Measurements from ENCODE around the gene FBN3. TPM values are rescaled to one million over a fixed set of nuclear protein-coding genes. Genes with fewer than 3 reads are reported as not detected.
"Not testable (repeated sequence)": the region's sequence is repeated elsewhere in the genome, so short reads cannot be mapped to it uniquely, and the experiment has no call there.

FBN3 gene
- total RNA-seq, 1 donor from 2014 or later, result 0.04 TPM

GRCh38 chr19:8107301-8107903, 42.0 kb downstream of the FBN3 start:
- Histone ChIP-seq H3K36me3 (ENCODE audit: control insufficient read depth, insufficient read depth, low read length) (no peaks in the 10 kb centered on the region), H3K4me3 (ENCODE audit: low read depth, low read length) (no peak overlapping the region), H3K27me3 (ENCODE audit: control insufficient read depth, insufficient read depth, low read length) (no peaks in the 10 kb centered on the region)
- TF ChIP-seq CTCF (IDR thresholded peaks at IDR 0.05; ENCODE audit: insufficient read depth, low read length, poor library complexity, severe bottlenecking), result no peak
- no peak for DNase-seq (ENCODE audit: low read depth)

- H3K27me3 ChIP-seq (ENCODE audit: control insufficient read depth, insufficient read depth, low read length), result no peaks in the 10 kb centered on the region
- no peak for DNase-seq (ENCODE audit: low read depth)
- H3K36me3 ChIP-seq (ENCODE audit: control insufficient read depth, insufficient read depth, low read length), result no peaks in the 10 kb centered on the region
- TF ChIP-seq CTCF (IDR thresholded peaks at IDR 0.05; ENCODE audit: insufficient read depth, low read length, poor library complexity, severe bottlenecking), result no peak
- H3K4me3 ChIP-seq (ENCODE audit: low read depth, low read length), result no peak overlapping the region
Observed at GRCh38 chr19:8105471-8105870, 43.9 kb downstream of the FBN3 start.

- H3K4me3 ChIP-seq (ENCODE audit: low read depth, low read length); H3K27me3 ChIP-seq (ENCODE audit: control insufficient read depth, insufficient read depth, low read length); DNase-seq (ENCODE audit: low read depth); H3K36me3 ChIP-seq (ENCODE audit: control insufficient read depth, insufficient read depth, low read length): not testable (repeated sequence)
Observed at GRCh38 chr19:8101910-8102309, 47.5 kb downstream of the FBN3 start.

- H3K27me3 ChIP-seq (ENCODE audit: control insufficient read depth, insufficient read depth, low read length), result no peaks in the 10 kb centered on the region
- DNase-seq (ENCODE audit: low read depth), result no peak
- H3K36me3 ChIP-seq (ENCODE audit: control insufficient read depth, insufficient read depth, low read length), result no peaks in the 10 kb centered on the region
- no peak overlapping the region for H3K4me3 ChIP-seq (ENCODE audit: low read depth, low read length)
- TF ChIP-seq CTCF (IDR thresholded peaks at IDR 0.05; ENCODE audit: insufficient read depth, low read length, poor library complexity, severe bottlenecking), result no peak
Observed at GRCh38 chr19:8101311-8101710, 48.1 kb downstream of the FBN3 start.

GRCh38 chr19:8097681-8098567, 51.5 kb downstream of the FBN3 start:
- Histone ChIP-seq H3K36me3 (ENCODE audit: control insufficient read depth, insufficient read depth, low read length) (no peaks in the 10 kb centered on the region), H3K27me3 (ENCODE audit: control insufficient read depth, insufficient read depth, low read length) (no peaks in the 10 kb centered on the region), H3K4me3 (ENCODE audit: low read depth, low read length) (no peak overlapping the region)
- TF ChIP-seq CTCF (IDR thresholded peaks at IDR 0.05; ENCODE audit: insufficient read depth, low read length, poor library complexity, severe bottlenecking), result no peak
- no peak for DNase-seq (ENCODE audit: low read depth)

- no peak overlapping the region for H3K4me3 ChIP-seq (ENCODE audit: low read depth, low read length)
- no peak for DNase-seq (ENCODE audit: low read depth)
- no peak for TF ChIP-seq CTCF (IDR thresholded peaks at IDR 0.05; ENCODE audit: insufficient read depth, low read length, poor library complexity, severe bottlenecking)
- H3K36me3 ChIP-seq (ENCODE audit: control insufficient read depth, insufficient read depth, low read length), result no peaks in the 10 kb centered on the region
- H3K27me3 ChIP-seq (ENCODE audit: control insufficient read depth, insufficient read depth, low read length), result no peaks in the 10 kb centered on the region
Observed at GRCh38 chr19:8097198-8097597, 52.2 kb downstream of the FBN3 start.

All from kidney epithelial cell (primary cell).